GM21825 (cell line): Measurements from ENCODE around the gene IL24.

Source experiments
- ATAC-seq: cut with Tn5 transposase; IDR thresholded peaks from one replicate; pipeline ENCODE4 v1.9.1; 2021; ENCODE audit warnings: mild to moderate bottlenecking, moderate library complexity; ENCODE audit not compliant: unreplicated experiment

The IL24 gene

DNA sequence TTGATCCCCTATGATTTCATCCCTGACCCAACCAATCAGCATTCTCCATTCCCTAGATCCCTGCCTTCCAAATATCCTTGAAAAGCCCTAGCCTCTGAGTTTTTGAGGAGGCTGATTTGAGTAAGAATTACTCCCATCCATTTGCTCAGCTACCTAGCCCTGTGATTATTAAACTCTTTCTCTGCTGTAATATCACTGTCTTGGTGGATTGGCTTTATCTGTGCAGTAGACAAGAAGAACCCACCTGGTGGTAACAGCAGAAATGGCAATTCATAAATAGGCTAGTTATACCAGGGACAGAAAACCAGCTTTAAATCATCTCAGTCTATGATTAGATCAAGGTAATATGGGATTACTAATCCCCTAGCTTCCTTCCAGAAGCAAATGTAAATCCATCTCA lies 18.8 kb upstream of the IL24 start:
- no peak for ATAC-seq

DNA sequence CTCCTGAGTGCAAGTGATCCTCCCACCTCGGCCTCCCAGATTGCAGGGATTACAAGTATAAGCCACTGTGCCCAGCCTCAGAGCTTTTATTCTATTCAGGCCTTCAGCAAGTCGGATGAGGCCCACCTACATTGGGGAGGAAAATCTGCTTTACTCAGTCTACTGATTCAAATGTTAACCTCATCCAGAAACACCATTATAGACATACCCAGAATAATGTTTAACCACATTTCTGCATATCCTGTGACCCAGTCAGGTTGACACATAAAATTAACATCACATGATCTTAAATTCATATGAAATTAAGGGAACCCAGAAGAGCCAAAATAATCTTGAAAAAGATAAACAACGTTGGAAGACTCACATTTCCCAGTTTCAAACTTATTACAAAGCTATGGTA lies 16.9 kb upstream of the IL24 start:
- ATAC-seq, result no peak

DNA sequence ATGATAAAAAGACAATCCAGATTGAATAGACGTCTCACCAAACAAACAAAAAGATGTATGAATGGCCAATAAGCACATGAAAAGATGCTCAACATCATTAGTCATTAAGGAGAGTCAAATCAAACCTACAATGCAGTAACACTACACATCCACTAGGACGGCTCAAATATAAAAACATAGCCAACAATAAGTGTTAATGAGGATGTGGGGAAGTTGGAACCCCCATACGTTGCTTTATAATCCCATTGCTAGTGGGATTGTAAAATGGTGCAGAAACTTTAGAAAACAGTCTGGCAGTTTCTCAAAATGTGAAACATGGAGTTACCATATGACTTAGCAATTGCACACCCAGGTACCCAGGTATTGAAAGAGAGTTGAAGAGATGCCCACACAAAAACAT lies 14.7 kb upstream of the IL24 start:
- no peak for ATAC-seq

DNA sequence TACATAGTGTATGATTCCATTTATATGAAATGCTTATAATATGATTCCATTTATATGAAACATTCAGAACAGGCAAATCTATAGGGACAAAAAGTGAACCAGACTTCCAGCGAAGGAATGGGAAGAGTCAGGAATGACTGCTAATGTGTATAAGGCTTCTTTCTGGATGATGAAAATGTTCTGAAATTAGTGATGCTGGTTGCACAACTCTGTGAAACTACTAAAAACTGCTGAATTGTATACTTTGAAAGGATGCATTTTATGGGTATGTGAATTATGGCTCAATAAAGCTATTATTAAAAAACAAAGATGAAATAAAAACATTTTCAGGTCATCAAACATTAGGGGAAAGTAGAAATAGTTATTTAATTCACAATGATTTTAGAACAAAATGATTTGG lies 14.1 kb upstream of the IL24 start:
- ATAC-seq, result no peak

GRCh38 chr1:206883876-206884275 lies 13.4 kb upstream of the IL24 start:
- ATAC-seq, result no peak

- no peak for ATAC-seq
Observed at GRCh38 chr1:206885341-206886060, 11.7 kb upstream of the IL24 start.

DNA sequence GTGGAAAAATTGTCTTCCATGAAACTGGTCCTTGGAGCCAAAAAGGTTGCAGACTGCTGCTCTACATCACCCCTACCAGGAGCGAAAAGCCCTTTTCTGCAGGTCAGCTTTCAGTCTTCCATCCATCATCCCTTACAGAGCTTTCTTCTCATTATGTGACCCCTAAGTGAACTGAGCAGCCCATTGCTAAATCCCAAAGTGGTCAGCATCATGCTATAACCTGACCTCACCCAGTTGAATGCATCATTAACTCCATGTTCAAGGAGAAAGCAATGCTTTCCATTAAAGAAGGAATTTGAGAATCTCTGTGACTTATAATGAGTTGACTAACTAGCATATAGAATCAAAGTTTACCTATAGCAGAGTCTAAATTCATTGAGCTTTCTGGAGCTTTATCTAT lies 10.4 kb upstream of the IL24 start:
- no peak for ATAC-seq

DNA sequence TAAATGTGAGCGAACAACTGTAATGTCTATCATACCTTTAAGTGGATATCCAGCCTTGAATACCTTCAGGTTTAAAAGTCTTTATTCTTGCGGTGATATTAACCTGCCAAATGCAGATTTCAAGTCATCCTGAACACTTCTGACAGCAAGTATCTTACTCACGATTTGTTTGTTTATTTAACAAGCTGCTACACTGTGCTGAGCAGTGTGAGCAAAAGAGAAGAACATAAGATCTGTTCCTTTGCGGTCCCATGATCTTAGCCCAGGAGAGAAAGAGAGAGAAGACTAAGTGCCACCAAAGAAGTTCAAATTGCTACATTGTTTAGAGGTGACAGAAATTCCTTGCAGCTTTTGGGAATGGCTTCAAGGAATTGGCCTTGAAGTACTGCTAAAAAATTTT lies 9.5 kb upstream of the IL24 start:
- no peak for ATAC-seq

GRCh38 chr1:206890125-206891060 lies 6.8 kb upstream of the IL24 start:
- ATAC-seq, result no peak

DNA sequence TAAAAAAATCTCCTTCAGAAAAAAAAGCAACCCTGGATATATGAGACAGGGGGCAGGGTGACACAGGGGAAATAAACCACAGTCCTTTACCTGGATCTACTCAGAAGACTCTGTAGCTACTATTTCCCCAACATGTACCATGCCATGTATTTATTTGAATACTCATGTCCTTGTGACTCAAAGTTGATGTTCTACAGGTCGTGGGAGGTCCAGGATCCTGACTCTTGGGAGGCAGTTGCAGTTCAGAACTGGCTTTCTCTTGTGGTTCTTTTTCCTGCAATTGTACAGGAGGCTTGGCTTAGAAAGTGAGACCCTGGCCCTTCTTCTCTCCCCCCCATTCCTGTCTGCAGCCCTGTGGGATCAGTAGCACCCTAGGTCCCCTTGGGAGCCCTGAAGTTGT lies 5.8 kb upstream of the IL24 start:
- ATAC-seq, result no peak

GRCh38 chr1:206892351-206892984 lies 4.8 kb upstream of the IL24 start:
- no peak for ATAC-seq

- no peak for ATAC-seq
Observed at GRCh38 chr1:206893380-206893779, 3.9 kb upstream of the IL24 start.

GRCh38 chr1:206895325-206895724 lies 1.9 kb upstream of the IL24 start:
- no peak for ATAC-seq

GRCh38 chr1:206895837-206896242 lies 1.4 kb upstream of the IL24 start:
- ATAC-seq, result no peak

DNA sequence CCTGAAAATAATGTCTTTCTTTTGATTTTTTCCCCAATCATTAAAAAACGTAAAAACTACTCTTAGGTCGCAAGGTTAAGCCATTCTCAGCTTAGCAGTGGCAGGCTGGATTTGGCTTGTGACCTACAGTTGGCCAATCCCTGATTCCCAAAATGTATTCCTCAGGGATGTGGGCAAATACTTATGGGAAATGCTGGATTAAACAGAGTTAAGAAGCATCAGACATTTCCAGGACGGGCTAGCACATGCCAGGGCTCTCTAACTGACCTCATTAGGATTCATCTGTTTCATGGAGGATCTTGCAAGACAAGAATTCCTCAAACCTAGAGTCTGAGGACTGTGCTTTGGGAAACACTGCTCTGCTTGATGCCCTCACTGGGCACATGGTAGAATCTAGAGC lies 982 bp upstream of the IL24 start:
- no peak for ATAC-seq

DNA sequence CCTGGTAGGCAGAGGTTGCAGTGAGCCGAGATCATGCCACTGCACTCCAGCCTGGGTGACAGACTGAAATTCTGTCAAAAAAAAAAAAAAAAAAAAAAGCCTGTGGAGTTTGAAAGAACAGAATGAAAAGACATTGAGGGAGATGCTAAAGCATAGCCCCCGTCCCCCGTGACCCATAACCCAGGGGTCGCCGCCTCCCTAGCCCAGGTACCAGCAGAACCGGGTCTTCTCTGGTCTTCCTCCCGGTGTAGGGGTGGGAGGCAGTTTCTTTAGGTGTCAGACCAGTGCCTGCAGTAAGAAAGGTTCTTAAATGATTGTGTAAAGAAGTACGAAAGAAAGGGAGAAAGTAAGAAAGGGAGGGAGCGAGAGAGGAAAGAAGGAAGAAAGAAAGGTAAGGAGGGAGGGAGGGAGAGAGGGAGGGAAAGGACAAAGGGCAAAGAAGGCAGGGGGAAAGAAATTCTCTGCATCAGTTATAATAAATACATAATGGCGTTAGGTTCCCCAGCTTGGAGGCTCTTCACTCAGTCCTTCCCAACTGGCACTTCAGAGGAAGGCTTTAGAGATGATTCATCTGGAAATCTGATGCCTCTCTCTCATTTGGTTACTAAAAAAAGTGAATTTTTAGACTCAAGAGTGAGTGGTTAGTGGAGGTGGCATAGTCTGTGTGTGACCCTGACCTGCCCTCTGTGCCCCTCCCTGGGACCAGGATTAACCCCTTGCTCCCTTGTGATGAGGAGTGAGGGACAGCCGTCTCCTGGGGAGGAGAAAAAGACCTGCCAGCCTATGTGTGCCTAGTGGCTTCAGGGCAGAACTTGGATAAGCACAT lies 1.1 kb downstream of the IL24 start:
- ATAC-seq, result no peak

DNA sequence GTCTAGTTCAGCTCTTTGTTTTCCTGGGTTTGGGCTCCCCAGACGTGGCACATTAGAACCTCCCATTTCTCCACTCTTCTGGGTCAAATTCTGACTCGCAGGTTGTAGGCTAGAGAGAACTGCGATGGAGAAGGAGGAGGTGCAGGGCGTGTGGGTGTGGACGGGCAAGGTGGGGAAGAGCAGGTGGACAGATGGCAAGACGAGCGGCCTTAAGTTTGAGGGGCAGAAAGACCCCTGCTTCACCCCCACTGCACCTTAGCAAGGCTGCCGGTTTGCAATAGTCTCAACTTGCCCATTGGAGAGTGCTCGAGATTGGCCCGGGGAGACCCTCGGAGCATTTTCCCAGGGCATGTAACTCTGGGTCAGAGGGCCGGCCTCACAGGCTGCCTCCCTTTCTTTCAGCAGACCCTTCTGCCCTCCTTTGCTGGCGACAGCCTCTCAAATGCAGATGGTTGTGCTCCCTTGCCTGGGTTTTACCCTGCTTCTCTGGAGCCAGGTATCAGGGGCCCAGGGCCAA lies 1.7 kb downstream of the IL24 start:
- no peak for ATAC-seq

GRCh38 chr1:206899717-206900116 lies 2.5 kb downstream of the IL24 start:
- no peak for ATAC-seq

DNA sequence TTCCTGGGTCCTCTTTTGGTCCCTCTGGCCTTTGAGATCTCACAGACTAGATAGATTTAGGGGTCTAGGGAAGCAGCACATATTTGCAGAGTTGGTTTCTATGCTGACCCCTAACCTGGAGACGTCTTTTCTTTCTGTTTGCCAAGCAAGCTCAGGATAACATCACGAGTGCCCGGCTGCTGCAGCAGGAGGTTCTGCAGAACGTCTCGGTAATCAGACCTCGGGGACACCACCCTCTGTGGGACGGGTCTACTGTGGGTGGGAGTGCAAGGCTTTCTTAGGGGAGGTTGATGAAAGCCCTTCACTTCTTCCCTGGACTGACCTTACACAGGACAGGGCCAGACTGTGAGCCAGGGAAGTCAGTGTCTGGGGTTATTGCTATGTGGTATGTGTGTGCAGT lies 2.9 kb downstream of the IL24 start:
- ATAC-seq, result no peak

DNA sequence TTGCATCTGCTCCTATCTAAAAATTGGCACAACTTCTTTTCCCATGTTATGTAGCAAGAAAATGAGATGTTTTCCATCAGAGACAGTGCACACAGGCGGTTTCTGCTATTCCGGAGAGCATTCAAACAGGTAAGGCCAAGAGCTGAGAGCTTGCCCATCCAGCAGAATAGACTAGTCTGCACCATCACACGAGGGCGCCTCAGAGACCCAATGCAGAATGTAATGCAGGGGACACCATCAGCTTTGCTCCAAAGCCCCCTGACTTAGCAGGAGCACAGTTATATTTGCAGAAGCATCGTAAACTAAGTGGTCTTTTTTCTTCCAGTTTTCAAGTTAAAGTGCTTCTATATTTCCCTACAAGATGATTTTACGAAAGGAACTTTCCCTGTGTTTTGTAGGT lies 4.7 kb downstream of the IL24 start:
- ATAC-seq, result no peak

DNA sequence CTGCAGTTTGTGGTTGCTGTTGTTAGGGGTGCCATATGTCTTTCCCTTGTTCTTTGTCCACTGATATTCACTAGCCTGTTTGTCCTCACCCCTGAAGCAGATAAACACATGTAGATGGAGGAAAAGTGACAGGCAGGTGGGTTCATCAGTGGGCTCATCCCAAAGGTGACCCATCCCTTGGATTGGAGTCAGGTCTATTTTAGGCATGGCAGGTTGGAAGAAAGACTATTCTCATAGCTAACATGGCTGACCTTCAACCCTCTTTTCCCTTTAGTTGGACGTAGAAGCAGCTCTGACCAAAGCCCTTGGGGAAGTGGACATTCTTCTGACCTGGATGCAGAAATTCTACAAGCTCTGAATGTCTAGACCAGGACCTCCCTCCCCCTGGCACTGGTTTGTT lies 5.5 kb downstream of the IL24 start:
- ATAC-seq, result no peak
